Gastroesophageal sphincter (tissue), 3 donors: ENCODE measurements around the gene CACNG3.

Experiments
- CTCF ChIP-seq, 4 experiments: fragments of 200-600 bp in 2 of 4; fragments of 450-650 bp in 2 of 4; sonication (generic) in 1 of 4; IDR thresholded peaks; one replicate each; pipeline ENCODE4 v1.5.1; 2017 to 2019; ENCODE audit warnings: antibody characterized with exemption in 4 of 4, mild to moderate bottlenecking in 2 of 4, moderate library complexity in 2 of 4
- POLR2AphosphoS5 ChIP-seq: sonication (generic); formaldehyde crosslinking; IDR thresholded peaks from one replicate; pipeline ENCODE4 v1.6.1; 2017; ENCODE audit warnings: antibody characterized with exemption

GRCh38 chr16:24218299-24218698 is 37.8 kb upstream of the CACNG3 start:
- TF ChIP-seq POLR2AphosphoS5 (no peak), CTCF (IDR thresholded peaks at IDR 0.05) (no peak)
